Thyroid gland (tissue), 4 donors: ENCODE results near the gene GAPDHS. TPM values are rescaled to one million over a fixed set of nuclear protein-coding genes. Genes with fewer than 3 reads are reported as not detected.

ENCODE experiments used
- DNase-seq, 2 donors: peaks; one replicate each; pipeline ENCODE4 v3.0.0-alpha.2; 2019
- H3K27ac ChIP-seq, 3 donors: fragments of 200-600 bp; sonication (generic); 1 replicate in 2 of 3; 2 replicates in 1 of 3; pipeline ENCODE4 v1.5.1; 2016 to 2019; ENCODE audit warnings: mild to moderate bottlenecking in 1 of 3, moderate library complexity in 1 of 3
- H3K27me3 ChIP-seq: fragments of 200-600 bp; sonication (generic); one replicate; pipeline ENCODE4 v1.5.1; 2019
- H3K36me3 ChIP-seq, 2 donors: fragments of 200-600 bp; sonication (generic); one replicate each; pipeline ENCODE4 v1.5.1; 2016 to 2019
- H3K4me1 ChIP-seq, 2 donors: fragments of 200-600 bp; sonication (generic); one replicate each; pipeline ENCODE4 v1.5.1; 2017 to 2019
- H3K4me3 ChIP-seq, 3 donors: fragments of 200-600 bp; sonication (generic); replicated peaks in 1 of 3; 1 replicate in 2 of 3; 2 replicates in 1 of 3; pipeline ENCODE4 v1.5.1; 2016; ENCODE audit warnings: mild to moderate bottlenecking in 1 of 3
- H3K9me3 ChIP-seq: fragments of 200-600 bp; sonication (generic); one replicate; pipeline ENCODE4 v1.5.1; 2017
- POLR2A ChIP-seq, 2 donors: fragments of 450-650 bp; IDR thresholded peaks; one replicate each; pipeline ENCODE4 v1.6.1; 2017; ENCODE audit warnings: antibody characterized with exemption in 2 of 2, mild to moderate bottlenecking in 2 of 2, moderate library complexity in 1 of 2
- WGBS, 2 donors: methylation state at CpG; one replicate each; pipeline ENCODE4 v1.1.5; 2017; 5-methylcytosine and 5-hydroxymethylcytosine counted together
- intact Hi-C: fragments of 100-400 bp; cut with DNase I; formaldehyde crosslinking; loops from one replicate; pipeline ENCODE4 v1.15.1; 2023
- total RNA-seq, 4 donors: library from RNA; depleted of rRNA; stranded (reverse); fragments of >200 nt; gene quantifications; one replicate each; pipeline ENCODE4 v1.2.3, GENCODE V29; 2016
- TF ChIP-seq, protein P1 (sequence below), 6 experiments: fragments of 200-600 bp in 3 of 6; fragments of 450-650 bp in 3 of 6; sonication (generic) in 3 of 6; IDR thresholded peaks; one replicate each; pipeline ENCODE4 v1.5.1; 2016 to 2019; ENCODE audit warnings: antibody characterized with exemption in 6 of 6, mild to moderate bottlenecking in 2 of 6, inconsistent platforms in 1 of 6, moderate library complexity in 1 of 6

The GAPDHS gene
- total RNA-seq, 4 donors from 2014 or later: 1.6 TPM; not detected in 3

DNA sequence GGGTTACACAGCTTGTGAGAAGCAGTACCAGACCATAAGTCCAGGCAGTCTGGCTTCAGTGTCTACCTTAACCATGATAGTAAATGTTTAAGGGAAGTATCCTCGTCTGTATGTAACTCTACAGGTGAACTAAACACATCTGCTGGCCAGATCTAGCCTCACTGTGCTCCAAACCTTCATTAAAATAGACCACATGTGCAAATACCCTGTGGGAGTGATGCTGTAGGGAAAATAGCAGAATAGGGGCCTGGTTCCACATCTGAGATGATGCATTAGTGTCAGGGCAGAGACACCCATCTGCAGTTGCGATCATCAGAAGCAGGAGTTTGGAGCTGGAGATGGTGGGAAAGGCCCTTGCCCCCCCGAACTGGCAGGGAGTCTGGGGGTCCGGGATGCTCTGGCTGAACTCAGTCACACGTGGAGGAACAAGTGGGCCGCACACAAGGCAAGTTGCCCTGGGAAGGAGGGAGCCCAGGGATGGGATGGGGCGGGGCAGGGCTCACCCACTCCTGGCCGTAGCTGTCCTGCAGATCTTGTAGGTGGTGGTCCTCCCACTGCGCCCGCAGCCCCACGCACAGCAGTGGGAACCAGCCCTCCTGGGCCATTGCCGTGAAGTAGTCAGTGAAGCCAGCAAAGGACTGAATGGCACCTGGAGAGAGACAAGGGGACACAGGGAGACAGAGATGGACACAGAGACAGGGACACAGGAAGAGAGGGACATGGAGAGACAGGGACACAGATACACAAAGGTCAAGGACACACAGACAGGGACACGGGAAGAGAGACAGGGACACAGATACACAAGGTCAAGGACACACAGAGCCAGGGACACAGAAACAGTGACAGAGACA, 19.5 kb downstream of the GAPDHS start:
- Histone ChIP-seq H3K27me3 (no peaks in the 10 kb centered on the region), H3K36me3 (no peaks in the 10 kb centered on the region), H3K9me3 (no peaks in the 10 kb centered on the region), H3K4me3 (no peak overlapping the region), H3K27ac (no peak overlapping the region), H3K4me1 (peaks cover 20 to 66% of the 10 kb centered on the region in 2 donors)
- DNase-seq: no peak
- TF ChIP-seq POLR2A (IDR thresholded peaks at IDR 0.05): no peak
- TF ChIP-seq, protein P1, sequence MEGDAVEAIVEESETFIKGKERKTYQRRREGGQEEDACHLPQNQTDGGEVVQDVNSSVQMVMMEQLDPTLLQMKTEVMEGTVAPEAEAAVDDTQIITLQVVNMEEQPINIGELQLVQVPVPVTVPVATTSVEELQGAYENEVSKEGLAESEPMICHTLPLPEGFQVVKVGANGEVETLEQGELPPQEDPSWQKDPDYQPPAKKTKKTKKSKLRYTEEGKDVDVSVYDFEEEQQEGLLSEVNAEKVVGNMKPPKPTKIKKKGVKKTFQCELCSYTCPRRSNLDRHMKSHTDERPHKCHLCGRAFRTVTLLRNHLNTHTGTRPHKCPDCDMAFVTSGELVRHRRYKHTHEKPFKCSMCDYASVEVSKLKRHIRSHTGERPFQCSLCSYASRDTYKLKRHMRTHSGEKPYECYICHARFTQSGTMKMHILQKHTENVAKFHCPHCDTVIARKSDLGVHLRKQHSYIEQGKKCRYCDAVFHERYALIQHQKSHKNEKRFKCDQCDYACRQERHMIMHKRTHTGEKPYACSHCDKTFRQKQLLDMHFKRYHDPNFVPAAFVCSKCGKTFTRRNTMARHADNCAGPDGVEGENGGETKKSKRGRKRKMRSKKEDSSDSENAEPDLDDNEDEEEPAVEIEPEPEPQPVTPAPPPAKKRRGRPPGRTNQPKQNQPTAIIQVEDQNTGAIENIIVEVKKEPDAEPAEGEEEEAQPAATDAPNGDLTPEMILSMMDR (IDR thresholded peaks at IDR 0.05): no peak
- intact Hi-C loops: no loop called here
- WGBS, 2 donors: 75 to 80% methylated on average over 11 to 13 of the region's 13 CpGs

- H3K36me3 ChIP-seq: no peaks in the 10 kb centered on the region
- intact Hi-C loops: no loop called here
- no peaks in the 10 kb centered on the region for H3K9me3 ChIP-seq
- TF ChIP-seq, protein P1 (IDR thresholded peaks at IDR 0.05): no peak
- TF ChIP-seq POLR2A (IDR thresholded peaks at IDR 0.05): no peak
- peaks cover 26 to 74% of the 10 kb centered on the region in 2 donors for H3K4me1 ChIP-seq
- 74 to 76% methylated on average over 10 to 14 of the region's 14 CpGs for WGBS, 2 donors
- no peak overlapping the region for H3K27ac ChIP-seq
- H3K4me3 ChIP-seq: no peak overlapping the region
- DNase-seq: no peak
- peaks cover 2% of the 10 kb centered on the region for H3K27me3 ChIP-seq
These were observed 20.2 kb downstream of the GAPDHS start for GRCh38 chr19:35553385-35554000.

DNA sequence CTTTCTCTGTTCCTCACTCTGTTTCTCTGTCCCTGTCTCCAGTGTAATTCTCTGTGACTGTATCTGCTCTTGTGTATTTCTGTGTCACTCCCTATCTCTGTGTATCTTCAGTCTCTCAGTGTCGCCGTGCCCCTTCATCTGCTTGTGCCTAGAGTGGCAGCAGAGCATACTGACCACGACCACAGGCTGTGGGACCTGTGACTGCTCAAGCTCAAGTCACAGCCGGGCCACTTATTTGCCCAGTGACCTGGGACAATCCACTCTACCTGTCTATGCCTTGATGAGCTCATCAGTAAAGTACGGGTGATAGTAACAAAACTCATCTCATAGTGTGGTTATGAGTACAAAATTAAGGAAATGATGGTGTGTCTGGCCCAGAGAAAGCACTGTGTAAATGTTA, 20.8 kb downstream of the GAPDHS start:
- H3K4me1 ChIP-seq: peaks cover 24 to 72% of the 10 kb centered on the region in 2 donors
- intact Hi-C loops: no loop called here
- no peak for TF ChIP-seq POLR2A (IDR thresholded peaks at IDR 0.05)
- TF ChIP-seq, protein P1 (IDR thresholded peaks at IDR 0.05): no peak

GRCh38 chr19:35555301-35556005, 22.2 kb downstream of the GAPDHS start:
- Histone ChIP-seq H3K4me1 (peaks cover 20 to 60% of the 10 kb centered on the region in 2 donors), H3K4me3 (no peak overlapping the region)

More for the DNA sequence above, 20.8 kb downstream of the GAPDHS start:
- peak; percentile 76 to 80 for DNase-seq
- Histone ChIP-seq H3K27ac (no peak overlapping the region), H3K9me3 (no peaks in the 10 kb centered on the region), H3K36me3 (no peaks in the 10 kb centered on the region), H3K4me3 (no peak overlapping the region), H3K27me3 (peaks cover 7% of the 10 kb centered on the region)
- 27 to 30% methylated on average over 5 of the region's 5 CpGs for WGBS, 2 donors

More at GRCh38 chr19:35555301-35556005, 22.2 kb downstream of the GAPDHS start:
- no peak for DNase-seq
- H3K36me3 ChIP-seq: no peaks in the 10 kb centered on the region
- 70 to 75% methylated on average over 16 to 18 of the region's 30 CpGs for WGBS, 2 donors
- no peak overlapping the region for H3K27ac ChIP-seq
- H3K9me3 ChIP-seq: no peaks in the 10 kb centered on the region
- H3K27me3 ChIP-seq: peaks cover 7% of the 10 kb centered on the region
- TF ChIP-seq, protein P1 (IDR thresholded peaks at IDR 0.05): no peak
- no peak for TF ChIP-seq POLR2A (IDR thresholded peaks at IDR 0.05)
- intact Hi-C loops: no loop called here
